ENCODE measurements around the gene STAG2.
"Not testable (repeated sequence)": the region's sequence is repeated elsewhere in the genome, so short reads cannot be mapped to it uniquely, and the experiment has no call there.

Gene STAG2

DNA sequence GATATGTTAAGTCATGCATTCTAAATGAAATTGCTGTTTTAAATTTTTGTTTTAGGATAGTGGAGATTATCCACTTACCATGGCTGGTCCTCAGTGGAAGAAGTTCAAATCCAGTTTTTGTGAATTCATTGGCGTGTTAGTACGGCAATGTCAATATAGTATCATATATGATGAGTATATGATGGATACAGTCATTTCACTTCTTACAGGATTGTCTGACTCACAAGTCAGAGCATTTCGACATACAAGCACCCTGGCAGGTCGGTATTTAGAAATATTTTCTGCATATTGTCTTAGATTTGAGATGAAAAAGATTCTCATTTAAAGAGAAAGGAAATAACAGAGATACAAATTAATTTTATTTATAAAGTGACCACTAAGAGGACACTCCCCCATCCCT, 83.6 kb downstream of the STAG2 start:
- no peak for DNase-seq

DNA sequence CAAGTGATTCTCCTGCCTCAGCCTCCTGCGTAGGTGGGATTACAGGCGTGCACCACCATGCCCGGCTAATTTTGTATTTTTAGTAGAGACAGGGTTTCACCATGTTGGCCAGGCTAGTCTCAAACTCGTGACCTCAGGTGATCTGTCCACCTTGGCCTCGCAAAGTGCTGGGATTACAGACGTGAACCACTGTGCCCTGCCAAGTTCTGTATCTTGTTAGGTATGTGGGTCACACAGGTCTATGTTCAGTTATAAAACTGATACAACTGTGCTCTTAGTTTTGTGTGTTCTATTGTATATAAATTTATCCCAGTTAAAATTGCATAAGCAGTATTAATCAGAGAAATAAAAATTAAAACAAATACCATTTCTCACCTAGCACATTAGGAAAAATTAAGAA, 122.9 kb downstream of the STAG2 start:
- DNase-seq, result not testable (repeated sequence)

DNA sequence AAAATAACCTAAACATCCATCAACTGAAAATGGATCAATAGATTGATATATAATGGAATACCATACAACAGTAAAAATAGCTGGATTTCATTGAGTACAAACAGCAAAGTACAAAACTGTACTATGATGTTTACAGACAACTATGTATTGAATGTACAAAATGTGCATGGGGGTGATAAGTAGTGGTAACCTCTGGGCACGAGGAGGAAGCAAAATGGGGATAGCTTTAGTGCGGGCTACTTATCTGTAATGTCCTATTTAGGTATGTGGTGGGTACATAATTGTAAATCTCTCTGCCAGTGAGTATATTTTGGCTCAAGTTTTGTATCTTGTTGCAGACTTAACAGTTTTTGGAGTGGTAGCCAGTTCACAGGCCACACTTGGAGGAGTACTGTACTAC, 123.6 kb downstream of the STAG2 start:
- DNase-seq, result no peak

DNA sequence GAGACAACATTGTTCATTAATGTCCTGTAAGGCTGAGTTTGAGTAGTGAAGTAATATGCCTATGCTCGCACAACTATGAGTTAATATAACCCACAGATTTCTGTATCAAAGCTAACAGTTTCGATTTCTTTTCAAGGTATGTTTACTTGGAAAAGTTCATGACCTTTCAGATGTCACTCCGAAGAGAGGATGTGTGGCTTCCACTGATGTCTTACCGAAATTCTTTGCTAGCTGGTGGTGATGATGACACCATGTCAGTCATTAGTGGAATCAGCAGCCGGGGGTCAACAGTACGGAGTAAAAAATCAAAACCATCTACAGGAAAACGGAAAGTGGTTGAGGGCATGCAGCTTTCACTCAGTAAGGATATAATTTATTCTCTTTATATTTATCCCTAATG, 124.9 kb downstream of the STAG2 start:
- peak; percentile 26 to 27 for DNase-seq

DNA sequence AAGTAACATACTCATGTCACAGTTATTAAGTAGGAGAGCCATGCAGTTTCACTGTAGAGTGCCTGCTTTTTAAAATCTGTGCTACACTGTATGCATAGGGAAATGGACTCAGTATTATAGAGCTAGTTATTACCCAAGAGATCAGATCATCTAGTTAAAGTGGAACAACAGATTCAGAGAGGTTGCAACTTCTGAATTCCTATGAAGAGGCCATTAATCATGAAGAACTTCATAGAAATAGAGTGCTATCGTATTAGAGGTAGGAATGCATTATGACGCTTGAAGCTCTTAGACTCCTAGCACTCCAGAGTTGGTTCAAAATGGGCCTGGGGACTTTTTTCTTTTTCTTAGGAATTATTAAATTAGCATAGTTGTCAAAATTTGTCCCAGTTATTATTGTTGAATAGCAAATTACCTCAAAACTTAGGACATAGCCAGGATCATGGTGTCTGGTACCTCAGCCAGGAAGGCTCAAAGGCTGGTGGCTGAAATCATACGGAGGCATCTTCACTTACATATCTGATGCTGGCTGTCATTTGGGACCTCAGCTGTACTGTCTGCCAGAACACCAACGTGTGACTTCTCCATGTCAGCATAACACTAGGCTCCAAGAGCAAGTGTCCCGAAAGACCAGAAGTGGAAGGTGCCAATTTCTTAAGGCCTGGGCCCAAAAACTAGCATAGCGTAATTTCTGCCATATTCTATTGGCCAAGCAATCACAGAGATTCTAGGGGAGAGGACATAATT, 125.7 kb downstream of the STAG2 start:
- no peak for DNase-seq

DNA sequence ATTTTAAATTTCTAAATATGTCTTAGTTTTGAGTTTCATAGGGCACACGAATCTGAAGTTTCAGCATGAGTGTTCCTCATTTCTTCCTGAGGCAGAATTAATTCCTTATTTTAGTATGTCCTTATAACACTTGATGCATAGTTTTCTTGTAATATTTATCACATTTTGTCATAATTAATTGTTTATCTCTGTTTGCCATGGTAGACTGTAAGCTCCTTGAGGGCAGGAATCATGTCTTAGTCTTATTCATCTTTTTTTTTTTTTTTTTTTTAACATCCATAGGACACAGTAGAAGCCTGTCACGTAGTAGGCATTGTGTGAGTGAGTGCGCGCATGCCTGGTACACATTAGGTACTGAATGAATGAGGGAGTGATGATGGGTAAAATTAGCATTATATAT, 131.7 kb downstream of the STAG2 start:
- no peak for DNase-seq

DNA sequence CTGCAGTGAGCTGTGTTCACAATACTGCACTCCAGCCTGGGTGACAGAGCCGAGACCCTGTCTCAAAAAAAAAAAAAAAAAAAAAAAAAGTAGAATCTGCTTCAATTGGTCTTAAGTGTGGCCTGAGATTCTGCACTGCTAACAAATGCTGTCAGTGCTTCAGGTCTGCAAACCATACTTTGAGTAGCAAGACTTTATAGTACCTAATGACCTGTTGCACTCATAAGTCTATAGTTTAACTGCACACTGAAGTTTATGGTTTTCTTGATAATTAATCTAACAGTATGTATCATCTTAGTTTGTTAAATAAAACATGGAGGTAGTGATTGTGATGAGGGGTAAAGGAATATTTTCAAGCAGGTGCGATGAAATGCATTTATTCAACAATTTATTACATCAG, 135.6 kb downstream of the STAG2 start:
- DNase-seq, result no peak

DNA sequence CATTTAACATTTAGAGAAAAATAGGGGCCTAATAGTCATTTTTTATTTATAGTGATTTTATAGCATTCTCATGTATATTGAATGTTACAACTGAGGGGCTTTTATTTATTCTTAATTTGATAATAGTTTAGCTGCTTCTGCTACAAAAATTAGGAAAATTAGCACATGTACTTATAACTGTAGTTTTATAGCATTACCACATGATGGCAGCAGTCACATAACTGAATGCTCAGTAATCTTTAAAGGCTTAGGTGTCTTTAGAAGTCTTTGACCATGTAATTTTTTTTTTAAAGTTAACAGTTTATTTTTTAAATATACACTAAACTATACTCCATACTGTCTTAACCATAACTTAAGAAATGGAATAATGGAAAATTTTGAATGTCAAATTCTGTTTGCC, 136.6 kb downstream of the STAG2 start:
- peak in 1 of 2 donors; percentile 14 for DNase-seq

DNA sequence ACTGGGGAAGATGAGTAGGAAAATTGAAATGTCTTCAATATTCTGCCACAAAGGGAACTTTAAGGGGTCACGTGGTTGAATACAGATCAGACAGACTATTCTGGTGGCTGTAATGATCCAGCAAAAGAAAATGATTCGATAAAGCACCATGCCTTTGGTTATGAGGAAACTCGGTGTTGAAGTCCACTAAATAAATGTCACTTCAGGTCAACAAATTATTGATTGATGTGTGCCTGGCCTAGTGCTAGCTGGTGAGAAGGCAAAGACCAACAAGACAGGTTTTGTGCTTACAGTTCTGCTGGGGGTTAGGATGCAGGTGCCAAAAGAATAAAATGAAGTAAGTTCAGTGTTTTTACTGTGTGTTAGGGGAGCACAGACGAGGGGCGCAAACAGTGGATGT, 142.5 kb downstream of the STAG2 start:
- no peak for DNase-seq

DNA sequence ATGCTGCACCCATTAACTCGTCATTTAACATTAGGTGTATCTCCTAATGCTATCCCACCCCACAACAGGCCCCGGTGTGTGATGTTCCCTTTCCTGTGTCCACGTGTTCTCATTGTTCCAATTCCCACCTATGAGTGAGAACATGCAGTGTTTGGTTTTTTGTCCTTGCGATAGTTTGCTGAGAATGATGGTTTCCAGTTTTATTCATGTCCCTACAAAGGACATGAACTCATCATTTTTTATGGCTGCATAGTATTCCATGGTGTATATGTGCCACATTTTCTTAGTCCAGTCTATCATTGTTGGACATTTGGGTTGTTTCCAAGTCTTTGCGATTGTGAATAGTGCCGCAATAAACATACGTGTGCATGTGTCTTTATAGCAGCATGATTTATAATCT, 143.0 kb downstream of the STAG2 start:
- not testable (repeated sequence) for DNase-seq

DNA sequence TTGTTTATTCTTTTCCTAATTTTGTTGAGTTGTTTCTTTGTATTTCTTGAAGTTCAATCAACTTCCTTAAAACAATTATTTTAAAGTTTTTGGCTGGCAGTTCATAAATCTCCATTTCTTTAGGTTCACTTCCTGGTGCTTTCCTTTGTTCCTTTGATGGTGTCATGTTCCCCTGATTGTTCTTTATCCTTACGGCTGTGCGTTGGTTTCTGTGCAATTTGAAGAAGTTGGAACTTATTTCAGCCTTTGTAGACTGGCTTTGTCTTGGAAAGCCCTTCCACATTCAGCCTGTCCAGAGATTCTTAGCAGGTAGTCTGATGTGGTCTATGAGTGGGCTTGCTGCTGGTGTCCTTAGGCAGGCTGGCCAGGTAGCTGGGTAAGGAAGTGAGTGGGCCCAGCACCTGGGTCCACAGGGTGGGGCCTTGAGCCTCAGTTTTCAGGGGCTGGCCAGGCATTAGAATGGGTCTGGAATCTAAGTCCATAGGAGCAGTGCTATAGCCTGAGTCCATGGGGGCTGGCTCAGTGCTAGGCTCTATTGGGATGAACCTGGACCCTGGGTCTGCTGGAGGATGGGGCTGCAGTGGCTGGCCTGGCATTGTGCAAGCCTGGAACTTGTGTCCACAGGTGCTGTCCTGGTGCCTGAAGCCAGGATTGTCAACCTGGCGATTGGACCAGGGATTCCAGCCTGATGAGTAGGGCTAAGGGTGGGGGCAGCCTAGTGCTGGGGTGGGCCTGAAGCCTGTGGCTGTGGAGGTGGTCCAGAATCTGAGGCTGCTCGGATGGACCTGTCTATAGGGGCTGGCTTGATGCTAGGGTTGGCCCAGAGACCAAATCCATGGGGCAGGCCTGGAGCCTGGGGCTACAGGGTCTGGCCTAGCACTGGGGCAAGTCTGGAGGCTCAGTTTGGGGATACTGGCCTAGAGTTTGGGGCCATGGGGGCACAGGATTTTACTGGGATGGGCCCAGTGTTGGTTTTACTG, 152.4 kb downstream of the STAG2 start:
- no peak for DNase-seq

DNA sequence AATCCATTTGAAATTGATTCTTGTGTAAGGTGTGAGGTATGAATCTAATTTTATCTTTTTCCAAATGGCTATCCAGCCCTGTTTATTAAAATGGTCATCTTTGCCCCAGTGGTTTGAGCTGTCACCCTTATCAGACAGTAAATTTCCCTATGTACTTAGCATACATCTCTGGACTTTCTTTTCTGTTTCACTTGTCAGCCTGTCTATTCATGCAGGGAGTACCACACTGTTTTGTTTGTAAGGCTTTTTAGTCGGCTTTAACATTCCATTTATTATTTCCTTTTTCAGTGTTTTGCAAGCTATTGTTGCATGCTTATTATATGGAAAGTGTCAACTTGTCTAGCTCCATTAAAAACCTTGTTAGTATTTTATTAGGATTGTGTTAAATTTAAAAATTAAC, 155.8 kb downstream of the STAG2 start:
- DNase-seq, result no peak

DNA sequence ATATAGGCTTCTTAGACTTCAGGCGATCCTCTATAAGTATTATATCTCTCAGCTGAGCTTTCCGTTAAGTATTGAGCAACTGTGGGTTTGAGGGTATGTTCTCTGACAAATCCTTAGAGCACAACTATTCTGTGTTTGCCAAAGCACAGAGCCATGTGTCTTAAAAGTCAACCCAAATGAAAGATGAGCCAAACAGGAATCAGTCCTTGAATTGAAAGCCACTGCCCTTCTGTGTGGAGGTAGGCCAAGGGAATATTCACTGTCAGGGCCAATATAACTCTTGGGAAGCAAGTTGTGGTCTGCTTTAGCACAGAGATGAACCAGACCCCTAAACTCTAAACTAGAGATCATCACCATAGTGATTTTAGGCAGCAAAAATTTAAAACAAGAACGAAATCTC, 164.0 kb downstream of the STAG2 start:
- DNase-seq, result no peak

DNA sequence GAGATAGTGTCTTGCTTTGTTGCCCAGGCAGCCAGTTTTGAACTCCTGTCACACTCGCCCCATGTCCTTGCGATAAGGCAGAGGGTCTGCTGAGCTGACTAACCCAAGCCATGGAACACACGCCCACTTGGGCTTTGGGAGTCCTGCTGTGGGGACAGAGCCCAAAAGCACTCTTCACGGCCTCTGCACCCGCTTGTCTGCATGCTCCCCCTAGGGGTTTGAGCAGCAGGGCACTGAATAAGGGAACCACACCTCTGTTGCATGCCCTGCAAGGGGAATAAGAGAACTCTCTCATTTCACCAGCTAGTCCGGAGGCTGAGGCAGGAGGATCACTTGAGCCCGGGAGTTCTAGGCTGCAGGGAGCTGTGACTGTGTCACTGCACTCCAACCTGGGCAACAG, 166.0 kb downstream of the STAG2 start:
- no peak for DNase-seq

DNA sequence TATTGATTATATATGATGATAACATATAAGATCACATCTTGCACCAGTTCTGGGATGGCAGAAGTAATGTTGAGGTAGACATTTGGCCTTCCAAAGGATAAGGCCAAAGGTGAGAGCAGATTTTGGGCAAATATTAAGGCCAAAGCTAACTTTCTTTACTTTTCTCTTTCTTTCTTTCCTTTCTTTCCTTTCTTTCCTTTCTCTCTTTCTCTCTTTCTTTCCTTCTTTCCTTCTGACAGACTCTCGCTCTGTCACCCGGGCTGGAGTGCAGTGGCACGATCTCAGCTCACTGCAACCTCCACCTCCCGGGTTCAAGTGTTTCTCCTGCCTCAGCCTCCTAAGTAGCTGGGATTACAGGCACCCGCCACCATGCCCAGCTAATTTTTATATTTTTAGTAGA, 170.9 kb downstream of the STAG2 start:
- DNase-seq, result not testable (repeated sequence)

DNA sequence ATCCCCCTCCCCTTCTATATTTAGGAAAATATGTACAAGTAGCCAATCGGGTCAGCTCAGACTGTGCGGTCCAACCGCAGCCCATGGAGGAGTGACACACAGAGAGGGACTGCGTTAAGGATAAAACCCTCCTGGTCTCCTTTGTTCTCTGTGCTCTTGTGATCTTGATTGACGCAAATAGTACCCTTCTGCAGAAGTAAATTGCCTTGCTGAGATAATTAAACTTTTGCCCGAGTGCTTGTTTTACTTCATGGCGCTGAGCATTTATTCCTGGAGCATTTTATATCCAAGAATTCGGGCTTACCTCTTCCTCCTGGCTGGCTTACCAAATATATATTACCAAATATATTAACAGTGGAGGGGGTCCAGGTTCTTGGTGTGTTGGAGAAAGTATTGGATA, 184.2 kb downstream of the STAG2 start:
- no peak for DNase-seq

DNA sequence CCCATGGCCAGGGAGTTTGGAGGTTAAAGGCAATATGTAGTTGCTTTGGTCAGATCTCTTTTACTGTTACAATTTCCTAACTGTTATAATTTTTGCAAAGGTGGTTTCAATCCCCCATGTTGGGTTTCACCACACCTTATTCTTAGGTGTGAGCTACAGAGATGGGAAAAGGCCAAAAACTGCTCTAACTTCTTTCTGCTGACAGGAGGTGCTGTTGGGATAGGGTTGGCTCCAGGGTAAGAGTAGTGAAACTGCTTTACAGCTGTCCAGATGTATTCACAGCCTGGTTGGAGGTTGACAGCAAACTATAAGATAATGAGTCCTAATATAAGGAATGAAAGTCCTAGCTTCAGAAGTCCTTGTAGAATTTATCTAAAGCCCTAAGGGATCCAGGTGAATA, 189.7 kb downstream of the STAG2 start:
- DNase-seq, result no peak
